ENCODE measurements around the gene PARD6G.
"Not testable (repeated sequence)": the region's sequence is repeated elsewhere in the genome, so short reads cannot be mapped to it uniquely, and the experiment has no call there.

PARD6G gene

GRCh38 chr18:80247393-80247841, at the start of gene PARD6G:
TSS of gene PARD6G (minus strand) at chr18:80247514. CDS start at chr18:80247348, 166 bp downstream.
- peak; percentile 49 for DNase-seq (ENCODE audit: low read depth)

DNA sequence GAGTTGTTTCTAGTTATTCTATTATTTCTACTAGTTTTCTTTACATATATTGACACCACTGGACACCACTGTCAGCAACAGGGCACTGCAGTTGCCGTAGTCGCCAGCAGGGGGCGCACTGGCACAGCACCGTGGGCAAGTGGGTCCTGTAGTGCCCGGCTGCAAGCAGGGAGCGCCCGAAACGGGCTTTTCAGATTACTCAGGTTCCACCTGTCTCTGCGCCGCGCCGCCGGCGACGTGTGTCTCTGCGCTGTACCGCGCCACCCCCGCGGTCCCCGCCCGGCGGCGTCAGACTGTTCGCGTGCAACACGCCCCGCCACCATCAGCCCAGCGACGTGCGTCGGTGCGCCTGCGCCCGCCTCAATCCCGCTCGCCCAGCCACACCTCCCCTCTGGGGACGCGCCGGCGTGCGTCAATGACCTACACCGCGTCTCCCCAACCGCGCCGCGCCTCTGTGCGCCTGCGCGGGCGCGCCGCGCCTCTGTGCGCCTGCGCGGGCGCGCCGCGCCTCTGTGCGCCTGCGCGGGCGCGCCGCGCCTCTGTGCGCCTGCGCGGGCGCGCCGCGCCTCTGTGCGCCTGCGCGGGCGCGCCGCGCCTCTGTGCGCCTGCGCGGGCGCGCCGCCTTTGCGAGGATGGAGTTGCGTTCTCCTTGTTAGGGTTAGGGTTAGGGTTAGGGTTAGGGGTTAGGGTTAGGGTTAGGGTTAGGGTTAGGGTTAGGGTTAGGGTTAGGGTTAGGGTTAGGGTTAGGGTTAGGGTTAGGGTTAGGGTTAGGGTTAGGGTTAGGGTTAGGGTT, 15.1 kb upstream of the PARD6G start:
- DNase-seq (ENCODE audit: low read depth): not testable (repeated sequence)

DNA sequence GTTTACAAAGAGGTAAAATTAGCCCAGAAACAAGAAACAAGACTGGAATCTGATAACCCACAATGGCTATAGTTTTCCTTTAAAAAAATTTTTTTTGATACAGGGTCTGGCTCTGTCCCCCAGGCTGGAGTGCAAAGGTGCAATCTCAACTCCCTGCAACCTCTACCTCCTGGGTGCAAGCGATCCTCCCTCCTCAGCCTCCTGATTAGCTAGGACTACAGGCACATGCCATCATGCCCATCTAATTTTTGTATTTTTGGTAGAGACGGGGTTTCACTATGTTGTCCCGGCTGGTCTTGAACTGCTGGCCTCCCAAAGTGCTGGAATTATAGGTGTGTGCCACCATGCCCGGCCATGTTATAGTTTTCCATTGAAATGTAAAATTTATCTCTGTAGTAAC, 12.3 kb upstream of the PARD6G start:
- no peak for DNase-seq (ENCODE audit: low read depth)

- no peak for DNase-seq (ENCODE audit: low read depth)
Measured at GRCh38 chr18:80258640-80259039, 11.3 kb upstream of the PARD6G start.

DNA sequence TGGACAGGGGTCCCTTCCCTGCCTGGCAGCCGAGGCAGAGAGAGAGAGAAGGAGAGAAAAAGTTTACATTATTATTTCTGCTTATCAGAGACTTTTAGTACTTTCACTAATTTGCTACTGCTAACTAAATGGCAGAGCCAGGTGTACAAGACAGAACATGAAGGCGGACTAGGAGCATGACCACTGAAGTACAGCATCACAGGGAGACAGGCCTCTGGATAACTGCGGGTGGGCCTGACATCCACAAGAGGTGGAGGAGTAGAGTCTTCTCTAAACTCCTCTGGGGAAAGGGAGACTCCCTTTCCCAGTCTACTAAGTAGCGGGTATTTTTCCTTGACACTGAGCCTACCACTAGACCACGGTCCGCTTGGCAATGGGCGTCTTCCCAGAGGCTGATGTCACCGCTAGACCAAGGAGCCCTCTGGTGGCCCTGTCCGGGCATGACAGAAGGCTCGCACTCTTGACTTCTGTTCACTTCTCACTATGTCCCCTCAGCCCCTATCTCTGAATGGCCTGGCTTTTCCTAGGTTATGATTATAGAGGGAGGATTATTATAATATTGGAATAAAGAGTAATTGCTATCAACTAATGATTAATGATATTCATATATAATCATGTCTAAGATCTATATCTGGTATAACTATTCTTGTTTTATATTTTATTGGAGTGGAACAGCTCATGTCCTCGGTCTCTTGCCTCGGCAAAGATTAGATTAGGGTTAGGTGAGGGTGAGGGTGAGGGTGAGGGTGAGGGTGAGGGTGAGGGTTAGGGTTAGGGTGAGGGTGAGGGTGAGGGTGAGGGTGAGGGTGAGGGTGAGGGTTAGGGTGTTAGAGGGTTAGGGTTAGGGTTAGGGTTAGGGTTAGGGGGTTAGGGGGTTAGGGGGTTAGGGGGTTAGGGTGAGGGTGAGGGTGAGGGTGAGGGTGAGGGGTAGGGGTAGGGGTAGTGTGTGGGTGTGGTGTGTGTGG, 10.5 kb upstream of the PARD6G start:
- peak; percentile 38 for DNase-seq (ENCODE audit: low read depth)

DNA sequence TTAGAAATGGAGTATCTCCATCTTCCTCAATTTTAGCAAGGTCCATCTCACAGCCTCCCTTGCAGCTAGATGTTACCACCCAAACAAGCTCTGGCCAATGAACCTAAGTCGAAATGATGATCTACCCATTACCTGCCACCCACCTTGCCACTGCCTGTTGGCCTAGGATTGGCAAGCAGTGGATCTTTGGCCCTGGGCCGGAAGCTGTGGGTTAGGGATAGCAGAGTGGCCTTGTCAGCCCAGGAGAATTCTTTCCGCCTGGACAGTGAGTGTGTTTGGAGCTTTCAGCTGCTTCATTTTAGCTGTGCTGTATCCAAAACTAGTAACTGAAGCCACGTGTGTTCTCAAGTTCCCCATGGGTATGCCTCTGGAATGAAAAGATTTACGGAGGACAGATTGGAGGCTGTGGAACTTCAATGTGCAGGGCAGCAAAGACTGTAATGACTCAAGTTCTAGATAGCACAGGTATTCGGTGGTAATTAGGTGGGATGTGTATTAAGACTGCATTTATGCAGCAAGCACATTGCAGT, 7.7 kb upstream of the PARD6G start:
- no peak for DNase-seq (ENCODE audit: low read depth)

GRCh38 chr18:80253871-80254492, 6.7 kb upstream of the PARD6G start:
- DNase-seq (ENCODE audit: low read depth): no peak

DNA sequence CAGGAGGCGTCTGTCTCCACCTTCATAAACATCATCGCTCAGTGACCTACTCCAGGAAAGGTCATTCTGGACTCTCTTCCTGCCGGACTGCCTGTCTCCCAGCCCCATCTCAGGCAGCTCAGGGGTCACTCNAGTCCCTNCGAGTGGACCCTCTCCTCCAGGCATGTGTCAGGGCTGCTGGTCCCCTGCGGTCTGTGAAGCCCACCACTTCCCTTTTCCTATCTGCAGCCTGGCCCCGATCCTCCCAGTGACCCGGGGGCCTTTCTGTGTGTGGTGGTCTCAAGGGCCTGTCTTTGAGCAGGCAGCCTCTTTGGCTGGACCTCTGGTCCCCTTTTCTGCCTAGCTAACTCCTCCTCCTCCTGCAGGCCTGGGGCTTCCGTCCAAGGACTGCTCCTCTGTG, 5.9 kb upstream of the PARD6G start:
- DNase-seq (ENCODE audit: low read depth): no peak

DNA sequence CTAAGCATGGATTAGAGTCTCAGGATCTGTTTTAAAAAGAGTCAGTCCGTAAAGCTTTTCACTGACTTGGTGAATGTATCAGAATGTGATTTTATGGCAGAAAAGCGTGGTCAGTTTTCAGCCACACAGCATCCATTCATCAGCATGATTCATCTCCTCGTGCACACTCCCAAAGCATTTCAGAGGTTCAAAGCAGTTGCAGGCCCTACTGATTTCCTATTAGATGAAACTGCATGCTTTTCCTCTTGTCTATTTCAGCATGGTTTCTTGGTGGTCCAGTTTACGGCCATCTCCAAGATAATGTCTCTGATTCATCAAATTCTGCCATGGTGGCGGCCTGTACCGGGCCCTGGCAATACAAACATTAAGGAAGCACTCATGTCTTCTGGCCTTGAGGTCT, 4.8 kb upstream of the PARD6G start:
- DNase-seq (ENCODE audit: low read depth): no peak

GRCh38 chr18:80251700-80252099, 4.4 kb upstream of the PARD6G start:
- no peak for DNase-seq (ENCODE audit: low read depth)

- DNase-seq (ENCODE audit: low read depth): no peak
Measured at GRCh38 chr18:80250740-80251364, 3.5 kb upstream of the PARD6G start.

DNA sequence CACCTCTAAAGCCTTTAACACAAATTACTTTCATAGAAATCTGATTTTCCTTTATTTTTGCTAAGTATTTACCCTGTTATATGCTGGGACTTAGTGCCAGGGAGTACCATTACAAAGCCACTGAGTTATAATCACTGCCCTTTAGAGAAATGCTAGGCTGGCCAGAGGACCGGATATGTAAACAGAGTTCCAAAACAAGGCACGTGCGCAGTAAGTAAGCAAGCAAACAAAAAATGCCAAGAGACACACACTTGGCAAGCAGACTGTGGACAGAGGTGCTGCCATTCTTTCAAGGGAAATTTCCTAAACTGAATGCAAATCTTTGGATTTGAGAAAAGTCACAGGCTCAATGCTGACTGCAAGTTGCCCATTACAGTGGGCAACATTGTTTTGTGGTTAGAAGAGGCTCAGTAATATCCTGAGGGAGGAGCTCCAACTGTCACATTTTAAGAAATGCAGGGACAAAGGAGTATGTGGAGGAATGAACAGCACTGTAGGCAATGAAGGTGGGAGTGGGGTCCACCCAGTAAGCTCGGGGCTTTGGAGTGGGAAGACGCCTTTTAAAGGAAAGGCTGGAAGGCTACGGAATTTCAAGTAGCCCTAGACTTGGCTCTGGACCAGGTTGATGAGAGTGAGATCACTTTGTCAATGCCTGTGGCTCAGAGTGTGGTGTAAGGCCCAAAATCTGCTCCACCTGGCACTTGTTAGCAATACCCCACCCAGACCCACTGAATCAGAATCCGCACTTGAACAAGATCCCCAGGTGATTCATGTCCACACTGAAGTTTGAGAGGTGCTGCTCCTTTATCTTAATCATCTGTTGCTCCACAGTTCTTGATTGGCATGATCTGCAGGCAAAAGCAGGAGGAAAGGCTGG, 2.1 kb upstream of the PARD6G start:
- DNase-seq (ENCODE audit: low read depth): no peak

DNA sequence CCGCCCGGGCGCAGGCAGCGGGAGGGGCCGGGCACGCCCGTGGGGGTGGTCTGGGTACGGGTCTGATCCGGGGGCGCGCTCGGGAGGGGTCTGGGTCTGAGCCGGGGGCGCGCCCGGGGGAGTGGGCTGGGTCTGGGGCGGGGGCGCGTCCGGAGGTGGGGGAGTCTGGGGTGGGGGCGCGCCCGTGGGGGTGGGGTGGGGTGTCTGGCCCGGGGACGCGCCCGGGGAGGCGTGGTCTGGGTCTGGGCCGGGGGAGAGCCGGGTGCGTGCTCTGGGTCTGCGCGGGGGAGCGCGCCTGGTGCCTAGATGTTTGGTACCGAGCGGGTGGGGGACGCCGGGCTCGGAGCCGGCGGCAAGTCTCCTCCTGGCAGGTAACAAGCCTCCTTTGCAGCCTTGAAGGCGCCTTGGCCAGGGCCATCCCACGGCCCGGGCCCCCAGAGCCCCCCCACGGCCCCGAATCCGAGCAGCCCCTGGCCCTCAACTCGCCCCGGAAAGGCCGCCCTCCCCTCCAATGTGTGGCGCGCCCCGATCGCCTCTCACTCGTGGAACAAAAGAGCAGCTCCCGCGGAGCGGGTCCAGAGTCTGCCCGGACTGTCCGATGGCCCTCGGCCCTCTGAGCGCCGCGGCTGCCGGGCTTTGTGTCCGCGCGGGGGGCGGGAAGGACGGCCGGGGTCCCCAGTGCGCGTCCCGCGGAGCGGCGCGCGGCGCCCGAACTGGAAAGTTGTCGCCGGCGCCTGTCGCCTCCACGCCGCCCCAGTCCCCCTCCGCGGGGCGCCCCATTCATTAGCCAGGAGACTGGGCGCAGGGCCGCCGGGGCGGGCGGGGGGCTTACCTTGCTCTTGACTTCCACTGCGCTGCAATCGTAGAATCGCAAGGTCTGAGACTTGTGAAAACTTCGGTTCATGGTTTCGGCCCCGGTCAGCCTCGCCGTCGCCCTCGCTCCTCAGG, 595 bp downstream of the PARD6G start:
- DNase-seq (ENCODE audit: low read depth): no peak

GRCh38 chr18:80245781-80246444, 1.4 kb downstream of the PARD6G start:
- DNase-seq (ENCODE audit: low read depth): no peak

- DNase-seq (ENCODE audit: low read depth): no peak
Measured at GRCh38 chr18:80244956-80245730, 2.2 kb downstream of the PARD6G start.

DNA sequence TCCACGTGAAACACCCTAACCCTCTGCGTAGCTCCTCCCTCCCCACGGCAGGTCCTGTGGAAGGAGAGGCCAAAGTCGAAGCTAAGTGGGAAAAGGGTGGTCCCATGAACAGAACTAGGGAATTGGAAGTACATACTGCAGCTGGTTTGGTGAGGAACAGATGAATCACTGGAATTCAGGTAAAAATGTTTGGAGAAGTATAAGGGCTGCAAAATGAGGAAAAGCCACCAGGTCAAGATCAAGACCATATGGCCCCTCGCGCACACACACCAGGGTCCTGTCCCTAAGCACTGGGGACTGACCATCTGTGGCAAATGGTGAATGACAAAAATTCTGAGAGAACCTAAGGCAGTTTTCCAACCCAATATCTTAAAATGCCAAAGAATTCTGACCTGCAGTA, 3.1 kb downstream of the PARD6G start:
- DNase-seq (ENCODE audit: low read depth): no peak

DNA sequence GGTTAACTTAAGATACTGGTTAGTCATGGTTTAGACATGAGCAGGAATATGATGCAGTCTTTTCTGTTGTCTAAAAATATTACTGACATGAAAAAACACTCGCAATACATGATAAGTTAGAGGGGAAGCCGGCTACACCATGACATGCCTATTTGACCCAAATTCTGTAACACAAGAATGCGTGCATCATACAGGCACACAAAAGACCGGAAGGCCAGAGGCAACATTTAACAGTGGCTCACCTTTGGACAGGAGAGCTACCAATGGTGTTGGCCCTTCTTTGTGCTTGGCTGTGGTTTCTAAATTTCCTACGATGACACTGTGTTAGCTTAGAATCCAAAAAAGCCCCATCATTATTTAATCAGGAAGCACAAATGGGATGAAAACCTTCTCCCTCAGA, 4.1 kb downstream of the PARD6G start:
- DNase-seq (ENCODE audit: low read depth): no peak

Measured in activated T-cell treated with anti-CD3 and anti-CD28 coated beads for 24 hours (primary cell).